DND-41 (cell line): ENCODE measurements around the gene FAM83E.

Source experiments
- ATAC-seq: fragments of 200-7000 bp; cut with Tn5 transposase; 3 replicates; pipeline ENCODE4 v1.9.1; 2021; ENCODE audit warnings: low read depth; ENCODE audit not compliant: insufficient read depth
- DNase-seq: peaks from one replicate; pipeline ENCODE4 v3.0.0-alpha.2; 2020
- H2AFZ ChIP-seq: 2 replicates; pipeline ENCODE4 v1.6.0; 2012; ENCODE audit warnings: low read depth, low read length
- H3K27ac ChIP-seq: 2 replicates; pipeline ENCODE4 v1.5.1; 2012; ENCODE audit warnings: low read length, inconsistent platforms
- H3K27me3 ChIP-seq: fragments of 200-600 bp; sonication (generic); 2 replicates; pipeline ENCODE4 v1.6.0; 2012; ENCODE audit warnings: low read length, mild to moderate bottlenecking, inconsistent platforms; ENCODE audit not compliant: insufficient read depth, poor library complexity
- H3K36me3 ChIP-seq: 2 replicates; pipeline ENCODE4 v1.5.1; 2012; ENCODE audit warnings: low read length, inconsistent platforms; ENCODE audit not compliant: insufficient read depth
- H3K4me1 ChIP-seq: 2 replicates; pipeline ENCODE4 v1.5.1; 2012; ENCODE audit warnings: mild to moderate bottlenecking, low read length; ENCODE audit not compliant: insufficient read depth
- H3K4me2 ChIP-seq: 2 replicates; pipeline ENCODE4 v1.6.0; 2012; ENCODE audit warnings: mild to moderate bottlenecking, moderate library complexity, low read length, inconsistent platforms; ENCODE audit not compliant: insufficient read depth
- H3K4me3 ChIP-seq, 2 experiments: fragments of 200-600 bp in 1 of 2; shearing (Covaris generic) in 1 of 2; 2 replicates each; pipeline ENCODE4 v1.5.1; 2012 to 2016; ENCODE audit warnings: inconsistent platforms in 2 of 2, low read length in 2 of 2, mild to moderate bottlenecking in 2 of 2, low read depth in 1 of 2, moderate library complexity in 1 of 2
- H3K79me2 ChIP-seq: 2 replicates; pipeline ENCODE4 v1.6.0; 2012; ENCODE audit warnings: low read length, inconsistent platforms; ENCODE audit not compliant: insufficient read depth
- H3K9ac ChIP-seq: 2 replicates; pipeline ENCODE4 v1.6.0; 2012; ENCODE audit warnings: low read depth, mild to moderate bottlenecking, inconsistent platforms, low read length, moderate library complexity
- H3K9me3 ChIP-seq: 2 replicates; pipeline ENCODE4 v1.5.1; 2012; ENCODE audit warnings: low read length, moderate library complexity, mild to moderate bottlenecking, inconsistent platforms; ENCODE audit not compliant: insufficient read depth, severe bottlenecking
- H4K20me1 ChIP-seq: 2 replicates; pipeline ENCODE4 v1.6.0; 2012; ENCODE audit warnings: low read length; ENCODE audit not compliant: insufficient read depth
- CTCF ChIP-seq: IDR thresholded peaks from 2 replicates; pipeline ENCODE4 v1.5.1; 2012; ENCODE audit warnings: borderline replicate concordance, low read length, moderate library complexity, mild to moderate bottlenecking; ENCODE audit not compliant: poor library complexity, severe bottlenecking; ENCODE audit errors: extremely low read depth
- EZH2 ChIP-seq: IDR thresholded peaks from 3 replicates; pipeline ENCODE4 v1.6.1; 2012; ENCODE audit warnings: borderline replicate concordance, low read depth, mild to moderate bottlenecking, moderate library complexity, low read length, inconsistent platforms; ENCODE audit not compliant: severe bottlenecking

FAM83E gene

GRCh38 chr19:48598996-48599700, 15.7 kb downstream of the FAM83E start:
- TF ChIP-seq EZH2 (no peak), CTCF (no peak)
- Histone ChIP-seq H3K9me3 (no peaks in the 10 kb centered on the region), H3K79me2 (no peaks in the 10 kb centered on the region), H3K27me3 (no peaks in the 10 kb centered on the region), H3K36me3 (no peaks in the 10 kb centered on the region), H3K9ac (no peak overlapping the region), H4K20me1 (no peaks in the 10 kb centered on the region), H2AFZ (no peak overlapping the region), H3K27ac (no peak overlapping the region), H3K4me2 (no peak overlapping the region), H3K4me3 (no peak overlapping the region), H3K4me1 (no peaks in the 10 kb centered on the region)
- DNase-seq: no peak
- no peak for ATAC-seq

GRCh38 chr19:48596679-48597465, 18.0 kb downstream of the FAM83E start:
- H3K4me2 ChIP-seq: no peak overlapping the region
- no peak overlapping the region for H3K27ac ChIP-seq
- no peak for TF ChIP-seq EZH2
- no peak for TF ChIP-seq CTCF
- no peaks in the 10 kb centered on the region for H3K4me1 ChIP-seq
- no peaks in the 10 kb centered on the region for H4K20me1 ChIP-seq
- no peaks in the 10 kb centered on the region for H3K36me3 ChIP-seq
- no peak overlapping the region for H3K9ac ChIP-seq
- no peak for DNase-seq
- ATAC-seq: no peak
- no peaks in the 10 kb centered on the region for H3K9me3 ChIP-seq
- H2AFZ ChIP-seq: no peak overlapping the region
- no peaks in the 10 kb centered on the region for H3K27me3 ChIP-seq
- H3K79me2 ChIP-seq: no peaks in the 10 kb centered on the region
- H3K4me3 ChIP-seq: no peak overlapping the region

DNA sequence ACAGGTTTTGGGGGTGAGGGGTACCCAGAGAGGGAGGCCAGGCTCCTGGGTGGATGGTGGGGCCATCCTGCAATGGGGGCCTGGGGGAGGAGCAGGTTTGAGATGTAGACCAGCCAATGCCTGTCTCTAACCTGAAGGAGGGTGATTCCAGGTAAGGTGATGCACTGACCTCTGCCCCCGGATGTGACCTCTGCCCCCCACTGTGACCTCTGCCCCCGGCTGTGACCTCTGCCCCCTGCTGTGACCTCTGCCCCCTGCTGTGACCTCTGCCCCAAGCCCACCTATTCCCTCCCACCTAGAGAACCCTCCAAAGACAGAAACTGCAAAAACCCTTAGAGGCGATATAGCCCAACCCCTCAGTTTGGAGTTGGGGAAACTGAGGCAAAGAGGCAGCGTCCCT, 18.6 kb downstream of the FAM83E start:
- Histone ChIP-seq H3K4me3 (no peak overlapping the region), H3K9ac (no peak overlapping the region), H3K79me2 (no peaks in the 10 kb centered on the region), H3K36me3 (no peaks in the 10 kb centered on the region), H2AFZ (no peak overlapping the region), H3K9me3 (no peaks in the 10 kb centered on the region), H3K27me3 (no peaks in the 10 kb centered on the region), H3K4me1 (no peaks in the 10 kb centered on the region), H4K20me1 (no peaks in the 10 kb centered on the region), H3K27ac (no peak overlapping the region), H3K4me2 (no peak overlapping the region)
- TF ChIP-seq CTCF (no peak), EZH2 (no peak)
- ATAC-seq (no peak), DNase-seq (no peak)
